Calu3 (cell line): Measurements from ENCODE around the gene SERAC1. TPM values are rescaled to one million over a fixed set of nuclear protein-coding genes. Genes with fewer than 3 reads are reported as not detected.

Experiments
- BruUV-seq: library from RNA; stranded (reverse); fragments of 400-500 nt; replicated peaks from 2 replicates; lab custom pipeline; 2021; lab: Mats Ljungman, UMichigan
- CTCF ChIA-PET: fragments of 300-600 bp; sonication (Branson Sonifier 250); formaldehyde crosslinking; loops from one replicate; lab custom pipeline; 2022; ENCODE audit warnings: antibody characterized with exemption; lab: Charles Lee
- DNase-seq: peaks from one replicate; pipeline ENCODE4 v3.0.0; 2022
- H3K27ac Mint-ChIP-seq: one replicate; pipeline ENCODE4 v1.8.0; 2022; ENCODE audit warnings: mixed read lengths; ENCODE audit not compliant: unreplicated experiment
- H3K27me3 Mint-ChIP-seq: one replicate; pipeline ENCODE4 v1.8.0; 2022; ENCODE audit warnings: mixed read lengths; ENCODE audit not compliant: unreplicated experiment
- H3K36me3 Mint-ChIP-seq: one replicate; pipeline ENCODE4 v1.8.0; 2022; ENCODE audit warnings: mild to moderate bottlenecking, moderate library complexity, mixed read lengths; ENCODE audit not compliant: insufficient read depth, unreplicated experiment
- H3K4me1 Mint-ChIP-seq: one replicate; pipeline ENCODE4 v1.8.0; 2022; ENCODE audit warnings: mild to moderate bottlenecking, low read depth, mixed read lengths; ENCODE audit not compliant: unreplicated experiment
- H3K4me3 Mint-ChIP-seq: one replicate; pipeline ENCODE4 v1.8.0; 2022; ENCODE audit warnings: mild to moderate bottlenecking, low read depth, moderate library complexity, mixed read lengths; ENCODE audit not compliant: unreplicated experiment
- H3K9me3 Mint-ChIP-seq: one replicate; pipeline ENCODE4 v1.8.0; 2022; ENCODE audit warnings: low read depth, mixed read lengths; ENCODE audit not compliant: unreplicated experiment
- CTCF ChIP-seq: fragments of 200-600 bp; IDR thresholded peaks from one replicate; pipeline ENCODE4 v1.8.0; 2022; ENCODE audit warnings: antibody characterized with exemption; ENCODE audit not compliant: unreplicated experiment
- intact Hi-C: fragments of 100-400 bp; cut with micrococcal nuclease; formaldehyde crosslinking; loops from one replicate; pipeline ENCODE4 v1.10.0; 2022; ENCODE audit not compliant: unreplicated experiment
- total RNA-seq: library from RNA; stranded (reverse); gene quantifications from 2 replicates; pipeline ENCODE4 v1.2.3, GENCODE V29; 2022

The SERAC1 gene
- total RNA-seq, 1 experiment from 2014 or later: 5.5 TPM

- BruUV-seq: no TSS peak
- TF ChIP-seq CTCF: no peak
- H3K4me1 Mint-ChIP-seq: peaks cover 26% of the 10 kb centered on the region
- peaks cover 5% of the 10 kb centered on the region for H3K36me3 Mint-ChIP-seq
- no peaks in the 10 kb centered on the region for H3K27me3 Mint-ChIP-seq
- no peak for DNase-seq
- intact Hi-C loops: loop anchor here (5.0 kb wide), 1 partner anchor 65 kb away; no protein-coding TSS in a partner anchor
- CTCF ChIA-PET: no interaction called here
- H3K27ac Mint-ChIP-seq: no peak overlapping the region
- H3K4me3 Mint-ChIP-seq: no peak overlapping the region
- no peaks in the 10 kb centered on the region for H3K9me3 Mint-ChIP-seq
Observed at GRCh38 chr6:158207422-158207788, 39.3 kb upstream of the SERAC1 start.

GRCh38 chr6:158206740-158207421 lies 38.8 kb upstream of the SERAC1 start:
- no peak for TF ChIP-seq CTCF
- Mint-ChIP-seq H3K4me3 (no peak overlapping the region), H3K27me3 (no peaks in the 10 kb centered on the region), H3K9me3 (no peaks in the 10 kb centered on the region), H3K27ac (no peak overlapping the region), H3K36me3 (peaks cover 5% of the 10 kb centered on the region), H3K4me1 (peaks cover 25% of the 10 kb centered on the region)
- no peak for DNase-seq
- no TSS peak for BruUV-seq
- intact Hi-C loops: loop anchor here (5.0 kb wide), 1 partner anchor 65 kb away; no protein-coding TSS in a partner anchor
- CTCF ChIA-PET: no interaction called here

GRCh38 chr6:158205169-158205944 lies 37.3 kb upstream of the SERAC1 start:
- peak; percentile 23 for TF ChIP-seq CTCF

GRCh38 chr6:158198461-158198860 lies 30.4 kb upstream of the SERAC1 start:
- CTCF ChIA-PET: no interaction called here

More at GRCh38 chr6:158205169-158205944, 37.3 kb upstream of the SERAC1 start:
- DNase-seq: peak; percentile 31
- intact Hi-C loops: loop anchor here (5.0 kb wide), 1 partner anchor 63 kb away; no protein-coding TSS in a partner anchor
- Mint-ChIP-seq H3K36me3 (peaks cover 5% of the 10 kb centered on the region), H3K9me3 (no peaks in the 10 kb centered on the region), H3K4me1 (peaks cover 18% of the 10 kb centered on the region), H3K4me3 (no peak overlapping the region), H3K27me3 (no peaks in the 10 kb centered on the region), H3K27ac (no peak overlapping the region)
- CTCF ChIA-PET: interaction anchor here (0.6 to 1.6 kb wide), 4 partner anchors 9 to 73 kb away, joined by 3 to 7 read pairs (median 4); no protein-coding TSS in a partner anchor
- no TSS peak for BruUV-seq

More at GRCh38 chr6:158198461-158198860, 30.4 kb upstream of the SERAC1 start:
- Mint-ChIP-seq H3K36me3 (no peaks in the 10 kb centered on the region), H3K27me3 (no peaks in the 10 kb centered on the region), H3K4me1 (no peaks in the 10 kb centered on the region), H3K27ac (no peak overlapping the region), H3K4me3 (no peak overlapping the region), H3K9me3 (no peaks in the 10 kb centered on the region)
- intact Hi-C loops: no loop called here
- no peak for TF ChIP-seq CTCF
- no peak for DNase-seq
- no TSS peak for BruUV-seq
